ENCODE results near the gene DUOXA1. TPM values are rescaled to one million over a fixed set of nuclear protein-coding genes. Genes with fewer than 3 reads are reported as not detected.
"Not testable (repeated sequence)": the region's sequence is repeated elsewhere in the genome, so short reads cannot be mapped to it uniquely, and the experiment has no call there.

Gene DUOXA1
- total RNA-seq, 1 donor from 2014 or later = not detected

DNA sequence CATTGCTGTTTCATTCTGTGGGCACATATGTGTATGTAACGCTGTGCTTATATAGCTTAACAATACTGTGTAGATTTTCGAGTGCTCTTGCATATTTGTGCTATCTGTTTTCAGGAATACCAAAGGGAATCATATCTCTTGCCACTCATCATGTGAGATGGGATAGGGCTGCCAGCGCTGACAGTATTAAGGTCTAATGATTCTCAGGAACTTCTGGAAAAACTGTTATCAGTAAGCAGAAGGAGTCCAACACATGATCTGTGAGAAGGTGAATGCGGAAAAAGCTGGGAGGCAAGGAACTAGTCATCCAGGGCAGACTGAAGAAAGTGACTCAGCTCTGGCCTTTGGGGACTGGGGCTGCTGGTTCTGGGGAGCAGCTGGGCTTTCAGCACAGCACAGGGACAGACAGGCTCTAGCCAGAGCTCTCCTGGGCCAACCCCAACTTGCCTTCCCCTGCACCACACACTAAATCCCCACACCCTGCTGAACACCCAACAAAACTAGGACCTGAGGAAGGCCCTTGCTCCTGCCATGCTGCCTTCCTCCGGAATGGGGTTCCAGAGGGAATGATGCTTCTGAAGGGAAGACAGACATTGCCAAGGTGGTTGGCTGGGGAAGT, 49.9 kb downstream of the DUOXA1 start:
- H3K9me3 Mint-ChIP-seq (ENCODE audit: unreplicated experiment); DNase-seq; H3K27me3 Mint-ChIP-seq (ENCODE audit: unreplicated experiment); H3K36me3 Mint-ChIP-seq (ENCODE audit: unreplicated experiment); H3K4me3 Mint-ChIP-seq (ENCODE audit: unreplicated experiment): not testable (repeated sequence)
- Mint-ChIP-seq H3K4me1 (ENCODE audit: low read depth, unreplicated experiment) (peaks cover 16% of the 10 kb centered on the region), H3K27ac (ENCODE audit: unreplicated experiment) (peak overlapping the region; percentile 86)

DNA sequence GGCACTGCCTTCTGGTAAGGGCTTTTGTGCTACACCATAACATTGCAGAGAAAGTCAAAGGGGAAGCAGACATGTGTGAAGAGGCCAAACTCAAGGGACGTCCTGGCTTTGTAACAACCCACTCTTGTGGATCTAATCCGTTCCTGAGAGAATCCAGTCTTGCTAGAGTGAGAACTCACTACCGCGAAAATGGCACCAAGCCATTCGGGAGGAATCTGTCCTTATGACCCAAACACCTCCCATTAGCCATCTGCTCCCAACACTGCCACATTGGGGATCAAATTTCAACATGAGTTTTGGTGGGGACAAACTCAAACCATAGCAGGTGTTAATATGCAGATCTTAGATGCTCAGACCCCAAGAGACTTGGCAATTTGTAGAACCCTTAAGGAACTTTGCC, 50.5 kb downstream of the DUOXA1 start:
- peaks cover 16% of the 10 kb centered on the region for H3K4me1 Mint-ChIP-seq (ENCODE audit: low read depth, unreplicated experiment)
- H3K4me3 Mint-ChIP-seq (ENCODE audit: unreplicated experiment) = peak overlapping the region; percentile 52
- H3K9me3 Mint-ChIP-seq (ENCODE audit: unreplicated experiment); H3K36me3 Mint-ChIP-seq (ENCODE audit: unreplicated experiment); H3K27me3 Mint-ChIP-seq (ENCODE audit: unreplicated experiment); DNase-seq: not testable (repeated sequence)
- H3K27ac Mint-ChIP-seq (ENCODE audit: unreplicated experiment) = peak overlapping the region; percentile 86

DNA sequence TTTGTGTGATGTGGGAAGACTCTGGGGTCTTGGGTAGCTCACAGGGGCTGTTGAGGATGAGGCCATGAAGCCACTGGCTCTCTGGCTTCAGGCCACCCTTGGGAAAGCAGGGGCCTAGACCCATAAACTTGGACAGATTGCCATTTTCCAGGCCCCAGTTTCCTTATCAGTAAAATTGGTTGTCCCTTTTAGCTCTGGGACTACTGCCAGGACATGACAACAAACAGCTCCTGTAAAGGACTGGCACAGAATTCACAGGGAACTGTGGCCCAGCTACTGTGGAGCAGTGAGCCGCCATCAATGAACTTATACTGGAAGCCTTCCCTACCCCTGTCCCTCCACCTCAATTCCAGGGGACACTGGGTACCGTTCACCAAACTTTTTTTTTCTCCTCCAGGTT, 52.3 kb downstream of the DUOXA1 start:
- H3K27me3 Mint-ChIP-seq (ENCODE audit: unreplicated experiment); H3K36me3 Mint-ChIP-seq (ENCODE audit: unreplicated experiment); DNase-seq; H3K9me3 Mint-ChIP-seq (ENCODE audit: unreplicated experiment); H3K4me3 Mint-ChIP-seq (ENCODE audit: unreplicated experiment); H3K27ac Mint-ChIP-seq (ENCODE audit: unreplicated experiment): not testable (repeated sequence)
- peaks cover 16% of the 10 kb centered on the region for H3K4me1 Mint-ChIP-seq (ENCODE audit: low read depth, unreplicated experiment)

DNA sequence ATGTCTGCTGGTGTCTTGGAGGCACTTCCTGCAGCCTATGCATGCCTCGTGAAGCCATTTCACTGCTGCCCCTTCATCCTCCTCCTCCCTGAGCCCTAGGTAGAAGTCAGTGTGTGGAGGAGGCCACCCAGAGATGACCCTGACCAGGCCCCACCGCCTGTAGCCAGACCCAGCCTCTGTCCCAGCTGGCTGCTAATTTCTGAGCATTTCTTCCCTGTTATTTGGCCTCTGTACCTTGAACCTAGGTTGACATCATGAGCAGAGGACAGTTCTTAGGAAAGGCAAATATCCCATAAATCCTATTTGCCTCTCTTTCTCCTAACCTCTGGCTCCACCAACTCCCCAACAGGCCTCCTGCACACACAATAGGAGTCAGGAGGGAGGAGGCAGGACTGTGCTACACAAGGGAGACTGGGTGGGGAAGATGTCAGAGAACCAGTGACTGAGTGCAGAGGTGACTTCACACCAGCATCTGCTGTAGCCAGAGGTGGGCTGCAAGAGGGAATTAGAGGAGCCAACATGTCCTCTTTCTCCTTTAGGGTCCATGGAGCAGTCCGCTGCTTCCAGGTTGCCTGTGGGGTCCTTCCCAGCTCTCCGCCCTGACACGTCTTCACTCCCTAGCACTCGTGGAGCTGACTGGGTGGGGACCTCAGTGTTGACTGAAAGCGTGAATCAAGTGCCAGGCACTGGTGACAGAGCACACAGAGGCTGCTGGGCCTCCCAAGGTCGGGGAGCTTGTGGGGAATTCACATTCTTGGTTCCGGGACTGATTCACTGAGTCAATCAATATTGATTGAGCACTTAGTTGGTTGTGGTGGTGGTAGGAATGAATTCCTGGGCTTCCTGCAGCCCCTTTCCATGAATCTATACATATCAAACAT, 54.0 kb downstream of the DUOXA1 start:
- DNase-seq; H3K27me3 Mint-ChIP-seq (ENCODE audit: unreplicated experiment); H3K27ac Mint-ChIP-seq (ENCODE audit: unreplicated experiment); H3K4me3 Mint-ChIP-seq (ENCODE audit: unreplicated experiment); H3K9me3 Mint-ChIP-seq (ENCODE audit: unreplicated experiment); H3K36me3 Mint-ChIP-seq (ENCODE audit: unreplicated experiment): not testable (repeated sequence)
- H3K4me1 Mint-ChIP-seq (ENCODE audit: low read depth, unreplicated experiment) = peaks cover 16% of the 10 kb centered on the region

DNA sequence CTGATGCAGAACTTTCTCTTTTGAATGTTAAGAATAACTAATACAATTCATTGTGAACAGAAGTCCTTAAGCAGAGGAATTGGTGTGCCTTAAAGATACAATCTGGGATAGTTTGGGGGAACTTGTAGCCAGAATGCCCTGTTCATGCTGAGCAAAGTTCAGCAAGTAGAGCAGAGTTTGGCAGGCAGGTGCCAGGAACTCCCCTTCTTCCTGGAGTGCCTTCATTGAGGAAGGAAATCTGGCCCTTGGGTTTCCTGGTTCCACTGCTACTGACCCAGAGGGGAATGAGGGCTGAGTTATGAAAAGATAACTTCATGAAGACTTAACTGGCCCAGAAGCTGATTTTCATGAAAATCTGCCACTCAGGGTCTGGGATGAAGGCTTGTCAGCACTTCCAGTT, 56.1 kb downstream of the DUOXA1 start:
- H3K27ac Mint-ChIP-seq (ENCODE audit: unreplicated experiment); H3K27me3 Mint-ChIP-seq (ENCODE audit: unreplicated experiment); H3K9me3 Mint-ChIP-seq (ENCODE audit: unreplicated experiment): not testable (repeated sequence)

DNA sequence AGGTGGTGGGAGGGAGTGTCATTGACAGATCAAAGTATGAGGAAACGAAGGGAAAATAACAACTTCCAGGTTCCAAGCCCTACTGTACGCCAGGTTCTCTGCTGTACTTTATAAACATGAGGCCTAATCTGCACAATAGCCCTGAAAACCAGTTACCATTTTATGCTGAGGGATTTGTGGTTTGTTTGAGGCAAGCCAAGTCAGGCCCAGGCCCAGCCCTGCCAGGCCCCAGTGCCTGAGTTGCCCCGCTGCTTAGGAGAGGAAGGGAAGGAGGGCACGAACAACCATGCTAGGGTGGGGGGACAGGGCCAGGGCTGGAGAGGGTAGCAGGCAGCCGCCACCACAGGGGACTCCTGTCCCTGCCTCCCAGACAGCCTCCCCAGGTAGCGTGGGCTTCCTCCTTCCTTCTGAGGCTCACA, 59.7 kb downstream of the DUOXA1 start:
- not testable (repeated sequence) for H3K9me3 Mint-ChIP-seq (ENCODE audit: unreplicated experiment); H3K4me3 Mint-ChIP-seq (ENCODE audit: unreplicated experiment); H3K4me1 Mint-ChIP-seq (ENCODE audit: low read depth, unreplicated experiment); H3K36me3 Mint-ChIP-seq (ENCODE audit: unreplicated experiment); DNase-seq; H3K27ac Mint-ChIP-seq (ENCODE audit: unreplicated experiment); H3K27me3 Mint-ChIP-seq (ENCODE audit: unreplicated experiment)

More for the DNA sequence above, 56.1 kb downstream of the DUOXA1 start:
- H3K4me1 Mint-ChIP-seq (ENCODE audit: low read depth, unreplicated experiment); H3K36me3 Mint-ChIP-seq (ENCODE audit: unreplicated experiment); H3K4me3 Mint-ChIP-seq (ENCODE audit: unreplicated experiment); DNase-seq: not testable (repeated sequence)

Other genes with a start within 250 kb of the DUOXA1 start
- gene TERB2, start 173.2 kb downstream of the DUOXA1 start, total RNA-seq (ENCODE audit: unreplicated experiment) = not detected
- gene SORD, start 106.7 kb downstream of the DUOXA1 start, total RNA-seq (ENCODE audit: unreplicated experiment) = 29.1 TPM
- gene DUOX2, start 15.7 kb downstream of the DUOXA1 start, total RNA-seq (ENCODE audit: unreplicated experiment) = not detected
- not detected for gene DUOXA2, start 15.6 kb downstream of the DUOXA1 start, total RNA-seq (ENCODE audit: unreplicated experiment)
- gene DUOX1, start 115 bp upstream of the DUOXA1 start, total RNA-seq (ENCODE audit: unreplicated experiment) = not detected
- 309 TPM for gene SHF, start 58.1 kb upstream of the DUOXA1 start, total RNA-seq (ENCODE audit: unreplicated experiment)
- gene SLC28A2, start 122.4 kb upstream of the DUOXA1 start, total RNA-seq (ENCODE audit: unreplicated experiment) = not detected
- 51.2 TPM for gene GATM, start 248.7 kb upstream of the DUOXA1 start, total RNA-seq (ENCODE audit: unreplicated experiment)